ENCODE data around the gene AUH.

DNA sequence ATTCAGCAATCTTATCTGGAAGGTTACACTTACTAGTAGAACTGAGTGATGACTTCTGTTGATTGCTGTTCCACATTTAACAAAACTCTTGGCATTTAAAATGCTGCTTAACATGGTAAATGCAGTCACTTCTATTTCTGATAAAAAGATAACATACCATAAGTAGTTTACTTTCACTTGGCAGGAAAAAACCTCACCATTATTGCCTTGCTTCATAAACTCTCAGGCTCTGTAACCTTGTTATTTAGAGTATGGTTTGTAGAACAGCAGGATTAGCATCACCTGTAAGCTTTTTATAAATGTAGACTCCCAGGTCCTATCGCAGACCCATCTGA, 55.5 kb downstream of the AUH start:
- TF ChIP-seq, protein P1, sequence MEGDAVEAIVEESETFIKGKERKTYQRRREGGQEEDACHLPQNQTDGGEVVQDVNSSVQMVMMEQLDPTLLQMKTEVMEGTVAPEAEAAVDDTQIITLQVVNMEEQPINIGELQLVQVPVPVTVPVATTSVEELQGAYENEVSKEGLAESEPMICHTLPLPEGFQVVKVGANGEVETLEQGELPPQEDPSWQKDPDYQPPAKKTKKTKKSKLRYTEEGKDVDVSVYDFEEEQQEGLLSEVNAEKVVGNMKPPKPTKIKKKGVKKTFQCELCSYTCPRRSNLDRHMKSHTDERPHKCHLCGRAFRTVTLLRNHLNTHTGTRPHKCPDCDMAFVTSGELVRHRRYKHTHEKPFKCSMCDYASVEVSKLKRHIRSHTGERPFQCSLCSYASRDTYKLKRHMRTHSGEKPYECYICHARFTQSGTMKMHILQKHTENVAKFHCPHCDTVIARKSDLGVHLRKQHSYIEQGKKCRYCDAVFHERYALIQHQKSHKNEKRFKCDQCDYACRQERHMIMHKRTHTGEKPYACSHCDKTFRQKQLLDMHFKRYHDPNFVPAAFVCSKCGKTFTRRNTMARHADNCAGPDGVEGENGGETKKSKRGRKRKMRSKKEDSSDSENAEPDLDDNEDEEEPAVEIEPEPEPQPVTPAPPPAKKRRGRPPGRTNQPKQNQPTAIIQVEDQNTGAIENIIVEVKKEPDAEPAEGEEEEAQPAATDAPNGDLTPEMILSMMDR (IDR thresholded peaks at IDR 0.05): no peak
- no peak for TF ChIP-seq ZFX (IDR thresholded peaks at IDR 0.05; ENCODE audit: borderline replicate concordance)

All from 22Rv1 (cell line).